SK-N-SH (cell line): Measurements from ENCODE around the gene REEP1. TPM values are rescaled to one million over a fixed set of nuclear protein-coding genes. Genes with fewer than 3 reads are reported as not detected.
A peak's percentile ranks its signal among the peaks of the same experiment; 100 is the strongest.

Experiments used
- CTCF ChIA-PET: fragments of 300-600, 350-600 bp; formaldehyde crosslinking; extraction: SDS; loops from one replicate; lab custom pipeline; 2021; lab: Yijun Ruan, JAX
- POLR2A ChIA-PET: fragments of 350-600 bp; sonication (Branson Sonifier 250); formaldehyde crosslinking; extraction: SDS; loops from one replicate; lab custom pipeline; 2020; ENCODE audit warnings: antibody characterized with exemption, inconsistent platforms; lab: Yijun Ruan, JAX
- DNase-seq: peaks from one replicate; pipeline ENCODE4 v3.0.0; 2012
- H2AFZ ChIP-seq: fragments of 200-600 bp; sonication (generic); 2 replicates; pipeline ENCODE4 v1.8.1; 2016; ENCODE audit warnings: antibody characterized with exemption, mild to moderate bottlenecking, low read depth
- H3F3A ChIP-seq: fragments of 200-600 bp; sonication (generic); replicated peaks from 2 replicates; pipeline ENCODE3; 2016; ENCODE audit warnings: antibody characterized with exemption, mild to moderate bottlenecking; ENCODE audit not compliant: insufficient read depth
- H3K27ac ChIP-seq, 2 experiments: fragments of 200-500 bp in 1 of 2; fragments of 200-600 bp in 1 of 2; sonication (Bioruptor generic) in 1 of 2; sonication (generic), shearing (Covaris generic) in 1 of 2; 2 replicates each; pipeline versions ENCODE4 v1.5.1 to v1.6.1; 2014 to 2016; ENCODE audit warnings: low read depth in 2 of 2, inconsistent platforms in 1 of 2, low read length in 1 of 2, mild to moderate bottlenecking in 1 of 2, mixed read lengths in 1 of 2
- H3K27me3 ChIP-seq: fragments of 200-600 bp; sonication (generic), shearing (Covaris generic); 2 replicates; pipeline ENCODE4 v1.6.1; 2016; ENCODE audit warnings: mixed run types; ENCODE audit not compliant: insufficient read depth
- H3K36me3 ChIP-seq, 2 experiments: fragments of 200-500 bp in 1 of 2; fragments of 200-600 bp in 1 of 2; sonication (Bioruptor generic) in 1 of 2; sonication (generic) in 1 of 2; replicated peaks in 1 of 2; 2 replicates each; pipeline versions ENCODE3 to v1.5.1; 2014 to 2016; ENCODE audit warnings: low read length in 1 of 2, mild to moderate bottlenecking in 1 of 2; ENCODE audit not compliant: insufficient read depth in 2 of 2, control insufficient read depth in 1 of 2
- H3K4me1 ChIP-seq, 2 experiments: fragments of 200-500 bp in 1 of 2; fragments of 200-600 bp in 1 of 2; sonication (Bioruptor generic) in 1 of 2; sonication (generic), shearing (Covaris generic) in 1 of 2; 2 replicates each; pipeline versions ENCODE4 v1.5.1 to v1.6.1; 2014 to 2016; ENCODE audit warnings: low read depth in 1 of 2, low read length in 1 of 2, mixed run types in 1 of 2; ENCODE audit not compliant: insufficient read depth in 2 of 2, control insufficient read depth in 1 of 2
- H3K4me2 ChIP-seq: fragments of 200-600 bp; sonication (generic), shearing (Covaris generic); 2 replicates; pipeline ENCODE4 v1.6.1; 2017; ENCODE audit warnings: mixed run types
- H3K4me3 ChIP-seq, 2 experiments: fragments of 200-500 bp in 1 of 2; fragments of 200-600 bp in 1 of 2; sonication (Bioruptor generic) in 1 of 2; sonication (generic), shearing (Covaris generic) in 1 of 2; 2 replicates each; pipeline versions ENCODE4 v1.5.1 to v1.8.1; 2014 to 2016; ENCODE audit warnings: low read depth in 2 of 2, inconsistent platforms in 1 of 2, low read length in 1 of 2, mild to moderate bottlenecking in 1 of 2, mixed read lengths in 1 of 2, moderate library complexity in 1 of 2
- H3K79me2 ChIP-seq: fragments of 200-600 bp; sonication (generic); 2 replicates; pipeline ENCODE4 v1.8.1; 2017; ENCODE audit warnings: mild to moderate bottlenecking; ENCODE audit not compliant: insufficient read depth
- H3K9ac ChIP-seq: fragments of 200-600 bp; sonication (generic); 2 replicates; pipeline ENCODE4 v1.6.1; 2017; ENCODE audit warnings: mixed run types
- H3K9me2 ChIP-seq: fragments of 200-600 bp; sonication (generic); 2 replicates; pipeline ENCODE4 v1.6.1; 2017; ENCODE audit warnings: mixed run types
- H3K9me3 ChIP-seq: fragments of 200-600 bp; sonication (generic); 2 replicates; pipeline ENCODE4 v1.6.1; 2017; ENCODE audit warnings: mixed run types, mild to moderate bottlenecking, moderate library complexity
- H4K20me1 ChIP-seq: fragments of 200-600 bp; sonication (generic); 2 replicates; pipeline ENCODE4 v1.6.1; 2017; ENCODE audit warnings: mild to moderate bottlenecking, mixed run types; ENCODE audit not compliant: insufficient read depth
- CHD2 ChIP-seq: fragments of 150-350 bp; IDR thresholded peaks from 2 replicates; pipeline ENCODE4 v1.6.1; 2018; ENCODE audit warnings: low read length; ENCODE audit not compliant: partially characterized antibody
- GABPA ChIP-seq: IDR thresholded peaks from 2 replicates; pipeline ENCODE4 v1.4.0; 2012; ENCODE audit warnings: low read depth, mild to moderate bottlenecking
- JUND ChIP-seq: IDR thresholded peaks from 2 replicates; pipeline ENCODE4 v1.4.0; 2012
- NRF1 ChIP-seq: IDR thresholded peaks from 2 replicates; pipeline ENCODE4 v1.6.1; 2012; ENCODE audit warnings: low read depth, mild to moderate bottlenecking, low read length
- RAD21 ChIP-seq: IDR thresholded peaks from 2 replicates; pipeline ENCODE4 v1.6.1; 2012; ENCODE audit warnings: mild to moderate bottlenecking, low read length
- SMC3 ChIP-seq: IDR thresholded peaks from 2 replicates; pipeline ENCODE4 v1.6.1; 2012; ENCODE audit warnings: low read depth, low read length, improper control_type of control experiment
- TCF12 ChIP-seq: IDR thresholded peaks from 2 replicates; pipeline ENCODE4 v1.4.0; 2012
- USF1 ChIP-seq: IDR thresholded peaks from 2 replicates; pipeline ENCODE4 v1.4.0; 2012; ENCODE audit warnings: low read depth, borderline replicate concordance
- WGBS: methylation state at CpG from one replicate; pipeline ENCODE4 v1.1.6; 2017; ENCODE audit warnings: low lambda C conversion rate; 5-methylcytosine and 5-hydroxymethylcytosine counted together
- polyA plus RNA-seq, 3 experiments: library from polyadenylated mRNA; depleted of rRNA; stranded (reverse); fragments of >200 nt; gene quantifications; 2 replicates each; pipeline ENCODE4 v1.2.3, GENCODE V29; 2012
- TF ChIP-seq, protein P1 (sequence below): fragments of 150-350 bp; IDR thresholded peaks from 2 replicates; pipeline ENCODE4 v1.6.1; 2016; ENCODE audit warnings: mild to moderate bottlenecking, low read depth, low read length
- TF ChIP-seq, protein P2 (sequence below): fragments of 150-350 bp; IDR thresholded peaks from 2 replicates; pipeline ENCODE4 v1.6.1; 2017; ENCODE audit warnings: antibody characterized with exemption, low read length, low read depth, borderline replicate concordance
- TF ChIP-seq, protein P3 (sequence below): IDR thresholded peaks from 2 replicates; pipeline ENCODE4; 2012

Gene REEP1
- polyA plus RNA-seq, 1 of the 3 experiments (the other 2 are of a cell fraction) = 0.13 TPM

DNA sequence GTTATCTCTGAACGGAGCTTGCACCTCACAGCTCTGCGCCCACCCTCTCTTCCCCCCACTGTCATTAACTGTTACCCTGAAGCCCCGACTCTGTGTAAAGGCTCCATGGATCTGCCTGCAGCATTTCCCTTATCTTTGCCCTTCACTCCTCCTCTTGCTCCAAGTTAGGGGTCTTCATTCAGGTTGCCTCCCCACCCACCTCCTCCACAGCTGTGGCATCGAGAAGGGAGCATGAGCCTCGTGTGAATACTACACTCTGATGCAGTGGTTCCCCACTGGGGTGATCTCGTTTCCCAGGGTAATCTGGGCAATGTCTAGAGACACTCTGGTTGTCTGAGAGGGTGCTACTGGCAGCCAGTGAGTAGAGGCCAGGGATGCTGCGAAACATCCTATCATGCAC lies 51.4 kb downstream of the REEP1 start:
- no peak overlapping the region for H3K9ac ChIP-seq
- no peak for DNase-seq
- H3K79me2 ChIP-seq = no peaks in the 10 kb centered on the region
- no peak overlapping the region for H2AFZ ChIP-seq
- WGBS = 60% methylated on average over 7 of the region's 7 CpGs
- peak overlapping the region in 1 of 2 experiments; percentile 69; a peak in 2 of 4 replicates for H3K27ac ChIP-seq
- peaks cover 15% of the 10 kb centered on the region; the same call in 1 of the 2 replicates for H3K27me3 ChIP-seq
- no peaks in the 10 kb centered on the region for H3K9me3 ChIP-seq
- no peaks in the 10 kb centered on the region for H3K9me2 ChIP-seq
- no peak overlapping the region for H3K4me2 ChIP-seq
- peaks cover 0 to 22% of the 10 kb centered on the region in 2 experiments; a peak in 1 of 4 replicates for H3K4me1 ChIP-seq
- no peaks in the 10 kb centered on the region for H3K36me3 ChIP-seq
- no peak overlapping the region for H3K4me3 ChIP-seq
- H3F3A ChIP-seq = no peaks in the 10 kb centered on the region
- TF ChIP-seq CHD2 = no peak
- TF ChIP-seq, protein P1, sequence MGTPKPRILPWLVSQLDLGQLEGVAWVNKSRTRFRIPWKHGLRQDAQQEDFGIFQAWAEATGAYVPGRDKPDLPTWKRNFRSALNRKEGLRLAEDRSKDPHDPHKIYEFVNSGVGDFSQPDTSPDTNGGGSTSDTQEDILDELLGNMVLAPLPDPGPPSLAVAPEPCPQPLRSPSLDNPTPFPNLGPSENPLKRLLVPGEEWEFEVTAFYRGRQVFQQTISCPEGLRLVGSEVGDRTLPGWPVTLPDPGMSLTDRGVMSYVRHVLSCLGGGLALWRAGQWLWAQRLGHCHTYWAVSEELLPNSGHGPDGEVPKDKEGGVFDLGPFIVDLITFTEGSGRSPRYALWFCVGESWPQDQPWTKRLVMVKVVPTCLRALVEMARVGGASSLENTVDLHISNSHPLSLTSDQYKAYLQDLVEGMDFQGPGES = no peak
- TF ChIP-seq TCF12 = no peak
- no peak for TF ChIP-seq SMC3
- TF ChIP-seq GABPA = no peak
- no peak for TF ChIP-seq NRF1
- TF ChIP-seq JUND = no peak
- no peak for TF ChIP-seq USF1
- ChIA-PET POLR2A (interaction anchor here (1.5 kb wide), 1 partner anchor 36 kb away, joined by 4 read pairs; no protein-coding TSS in a partner anchor), CTCF (interaction anchor here (0.6 to 4.1 kb wide), 4 partner anchors 17 to 86 kb away, joined by 3 to 31 read pairs (median 4); no protein-coding TSS in a partner anchor)
- H4K20me1 ChIP-seq = no peaks in the 10 kb centered on the region

DNA sequence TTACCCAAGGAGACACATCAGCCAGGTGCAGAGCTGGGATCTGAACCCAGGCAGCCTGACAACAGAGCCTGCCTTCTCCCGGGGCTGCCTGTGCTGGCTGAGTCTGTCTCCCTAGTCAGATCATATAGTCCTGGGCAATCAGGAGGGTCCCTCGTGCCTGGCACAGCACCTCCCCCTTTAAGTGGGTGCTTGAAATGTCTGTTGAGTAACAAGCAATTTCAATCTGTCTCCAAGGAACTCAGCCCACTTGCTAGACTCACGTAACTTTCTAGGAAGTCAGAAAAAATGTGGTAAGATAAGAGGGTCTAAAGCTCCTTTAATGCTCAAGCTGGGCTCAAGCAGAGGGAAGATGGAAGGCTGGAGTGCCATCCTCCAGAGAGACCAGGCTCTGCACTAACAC lies 51.9 kb downstream of the REEP1 start:
- H3K9me2 ChIP-seq = no peaks in the 10 kb centered on the region
- no peak overlapping the region for H3K4me3 ChIP-seq
- no peak overlapping the region for H3K27ac ChIP-seq
- no peaks in the 10 kb centered on the region for H3K9me3 ChIP-seq
- CTCF ChIA-PET = interaction anchor here (0.6 to 4.1 kb wide), 2 partner anchors 63 to 86 kb away, joined by 3 to 31 read pairs; no protein-coding TSS in a partner anchor
- H3K27me3 ChIP-seq = peaks cover 15% of the 10 kb centered on the region; the same call in 1 of the 2 replicates
- H3K79me2 ChIP-seq = no peaks in the 10 kb centered on the region
- DNase-seq = no peak
- POLR2A ChIA-PET = no interaction called here
- no peak overlapping the region for H3K9ac ChIP-seq
- no peaks in the 10 kb centered on the region for H3K36me3 ChIP-seq
- H4K20me1 ChIP-seq = no peaks in the 10 kb centered on the region
- TF ChIP-seq, protein P2, sequence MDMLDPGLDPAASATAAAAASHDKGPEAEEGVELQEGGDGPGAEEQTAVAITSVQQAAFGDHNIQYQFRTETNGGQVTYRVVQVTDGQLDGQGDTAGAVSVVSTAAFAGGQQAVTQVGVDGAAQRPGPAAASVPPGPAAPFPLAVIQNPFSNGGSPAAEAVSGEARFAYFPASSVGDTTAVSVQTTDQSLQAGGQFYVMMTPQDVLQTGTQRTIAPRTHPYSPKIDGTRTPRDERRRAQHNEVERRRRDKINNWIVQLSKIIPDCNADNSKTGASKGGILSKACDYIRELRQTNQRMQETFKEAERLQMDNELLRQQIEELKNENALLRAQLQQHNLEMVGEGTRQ = no peak
- no peak for TF ChIP-seq RAD21
- TF ChIP-seq, protein P3, sequence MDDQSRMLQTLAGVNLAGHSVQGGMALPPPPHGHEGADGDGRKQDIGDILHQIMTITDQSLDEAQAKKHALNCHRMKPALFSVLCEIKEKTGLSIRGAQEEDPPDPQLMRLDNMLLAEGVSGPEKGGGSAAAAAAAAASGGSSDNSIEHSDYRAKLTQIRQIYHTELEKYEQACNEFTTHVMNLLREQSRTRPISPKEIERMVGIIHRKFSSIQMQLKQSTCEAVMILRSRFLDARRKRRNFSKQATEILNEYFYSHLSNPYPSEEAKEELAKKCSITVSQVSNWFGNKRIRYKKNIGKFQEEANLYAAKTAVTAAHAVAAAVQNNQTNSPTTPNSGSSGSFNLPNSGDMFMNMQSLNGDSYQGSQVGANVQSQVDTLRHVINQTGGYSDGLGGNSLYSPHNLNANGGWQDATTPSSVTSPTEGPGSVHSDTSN = no peak
- no peak overlapping the region for H3K4me2 ChIP-seq
- no peak overlapping the region for H2AFZ ChIP-seq
- H3K4me1 ChIP-seq = peaks cover 0 to 22% of the 10 kb centered on the region in 2 experiments; a peak in 1 of 4 replicates
- no peaks in the 10 kb centered on the region for H3F3A ChIP-seq
- WGBS = 38% methylated on average over 2 of the region's 3 CpGs
